Measurements from ENCODE around the gene APPL2. TPM values are rescaled to one million over a fixed set of nuclear protein-coding genes. Genes with fewer than 3 reads are reported as not detected.

Gene APPL2
- total RNA-seq, 1 donor from 2014 or later: 69.8 TPM

DNA sequence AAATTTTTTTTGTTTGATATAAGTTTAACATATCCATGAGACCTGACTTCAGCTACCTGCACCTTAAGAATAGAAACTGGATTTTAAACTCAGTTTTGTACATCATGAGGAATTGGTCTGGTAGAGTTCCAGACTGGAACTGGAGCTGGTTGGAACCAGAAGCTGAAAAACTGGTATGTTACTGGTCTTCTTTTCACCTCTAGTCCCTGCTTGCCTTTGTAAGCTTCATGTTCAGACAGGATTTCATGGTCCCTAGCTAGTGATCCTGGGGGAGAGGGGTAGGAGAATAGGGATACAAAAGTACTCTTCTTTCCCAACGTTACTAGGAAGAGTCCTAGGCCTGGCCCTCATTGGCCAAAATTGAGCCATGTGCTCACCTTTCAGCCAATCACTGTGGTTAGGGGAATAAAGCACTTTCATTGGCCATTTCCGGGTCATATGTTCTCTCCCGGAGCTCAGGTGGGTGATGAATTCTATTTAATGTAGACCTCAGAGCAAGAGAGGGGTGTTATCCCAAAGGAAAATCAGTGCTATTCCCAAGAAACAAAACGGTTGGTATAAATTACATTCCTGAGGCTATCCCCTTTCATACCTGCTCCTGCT is 36.9 kb upstream of the APPL2 start:
- H3K27me3 Mint-ChIP-seq (ENCODE audit: unreplicated experiment): no peaks in the 10 kb centered on the region
- no peak overlapping the region for H3K27ac Mint-ChIP-seq (ENCODE audit: unreplicated experiment)
- peaks cover 4% of the 10 kb centered on the region for H3K4me1 Mint-ChIP-seq (ENCODE audit: unreplicated experiment)
- H3K9me3 Mint-ChIP-seq (ENCODE audit: unreplicated experiment): no peaks in the 10 kb centered on the region
- H3K4me3 Mint-ChIP-seq (ENCODE audit: unreplicated experiment): no peak overlapping the region
- TF ChIP-seq, protein P1, sequence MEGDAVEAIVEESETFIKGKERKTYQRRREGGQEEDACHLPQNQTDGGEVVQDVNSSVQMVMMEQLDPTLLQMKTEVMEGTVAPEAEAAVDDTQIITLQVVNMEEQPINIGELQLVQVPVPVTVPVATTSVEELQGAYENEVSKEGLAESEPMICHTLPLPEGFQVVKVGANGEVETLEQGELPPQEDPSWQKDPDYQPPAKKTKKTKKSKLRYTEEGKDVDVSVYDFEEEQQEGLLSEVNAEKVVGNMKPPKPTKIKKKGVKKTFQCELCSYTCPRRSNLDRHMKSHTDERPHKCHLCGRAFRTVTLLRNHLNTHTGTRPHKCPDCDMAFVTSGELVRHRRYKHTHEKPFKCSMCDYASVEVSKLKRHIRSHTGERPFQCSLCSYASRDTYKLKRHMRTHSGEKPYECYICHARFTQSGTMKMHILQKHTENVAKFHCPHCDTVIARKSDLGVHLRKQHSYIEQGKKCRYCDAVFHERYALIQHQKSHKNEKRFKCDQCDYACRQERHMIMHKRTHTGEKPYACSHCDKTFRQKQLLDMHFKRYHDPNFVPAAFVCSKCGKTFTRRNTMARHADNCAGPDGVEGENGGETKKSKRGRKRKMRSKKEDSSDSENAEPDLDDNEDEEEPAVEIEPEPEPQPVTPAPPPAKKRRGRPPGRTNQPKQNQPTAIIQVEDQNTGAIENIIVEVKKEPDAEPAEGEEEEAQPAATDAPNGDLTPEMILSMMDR (IDR thresholded peaks at IDR 0.05): no peak
- no peak for DNase-seq (ENCODE audit: extremely low spot score, unreplicated experiment)
- H3K36me3 Mint-ChIP-seq (ENCODE audit: unreplicated experiment): no peaks in the 10 kb centered on the region

GRCh38 chr12:105272152-105272551 is 36.2 kb upstream of the APPL2 start:
- Mint-ChIP-seq H3K9me3 (ENCODE audit: unreplicated experiment) (no peaks in the 10 kb centered on the region), H3K36me3 (ENCODE audit: unreplicated experiment) (no peaks in the 10 kb centered on the region), H3K27ac (ENCODE audit: unreplicated experiment) (no peak overlapping the region), H3K27me3 (ENCODE audit: unreplicated experiment) (no peaks in the 10 kb centered on the region), H3K4me3 (ENCODE audit: unreplicated experiment) (no peak overlapping the region), H3K4me1 (ENCODE audit: unreplicated experiment) (peaks cover 4% of the 10 kb centered on the region)
- DNase-seq (ENCODE audit: extremely low spot score, unreplicated experiment): no peak
- TF ChIP-seq, protein P1 (IDR thresholded peaks at IDR 0.05): no peak

DNA sequence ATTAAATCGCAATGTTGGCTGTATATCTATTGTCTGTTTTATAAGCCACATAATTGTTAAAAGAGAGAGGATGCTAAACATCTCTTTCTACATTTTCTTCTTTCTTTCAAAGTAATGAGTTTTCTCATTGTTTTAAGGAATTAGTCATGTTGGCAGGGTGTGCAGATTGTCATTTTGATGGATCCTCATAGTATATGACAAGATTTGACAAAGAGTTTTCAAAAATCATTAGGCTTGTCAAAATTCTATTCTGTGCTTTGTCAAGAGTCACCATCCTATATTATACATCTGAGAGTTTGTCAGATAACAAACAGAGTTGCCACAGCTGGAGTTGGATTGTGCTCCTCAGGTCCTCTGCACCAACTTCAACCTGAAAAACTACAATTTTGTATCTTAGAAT is 35.4 kb upstream of the APPL2 start:
- Mint-ChIP-seq H3K27ac (ENCODE audit: unreplicated experiment) (no peak overlapping the region), H3K27me3 (ENCODE audit: unreplicated experiment) (no peaks in the 10 kb centered on the region), H3K36me3 (ENCODE audit: unreplicated experiment) (no peaks in the 10 kb centered on the region), H3K4me3 (ENCODE audit: unreplicated experiment) (no peak overlapping the region), H3K4me1 (ENCODE audit: unreplicated experiment) (peaks cover 4% of the 10 kb centered on the region), H3K9me3 (ENCODE audit: unreplicated experiment) (no peaks in the 10 kb centered on the region)
- DNase-seq (ENCODE audit: extremely low spot score, unreplicated experiment): no peak
- TF ChIP-seq, protein P1 (IDR thresholded peaks at IDR 0.05): no peak

DNA sequence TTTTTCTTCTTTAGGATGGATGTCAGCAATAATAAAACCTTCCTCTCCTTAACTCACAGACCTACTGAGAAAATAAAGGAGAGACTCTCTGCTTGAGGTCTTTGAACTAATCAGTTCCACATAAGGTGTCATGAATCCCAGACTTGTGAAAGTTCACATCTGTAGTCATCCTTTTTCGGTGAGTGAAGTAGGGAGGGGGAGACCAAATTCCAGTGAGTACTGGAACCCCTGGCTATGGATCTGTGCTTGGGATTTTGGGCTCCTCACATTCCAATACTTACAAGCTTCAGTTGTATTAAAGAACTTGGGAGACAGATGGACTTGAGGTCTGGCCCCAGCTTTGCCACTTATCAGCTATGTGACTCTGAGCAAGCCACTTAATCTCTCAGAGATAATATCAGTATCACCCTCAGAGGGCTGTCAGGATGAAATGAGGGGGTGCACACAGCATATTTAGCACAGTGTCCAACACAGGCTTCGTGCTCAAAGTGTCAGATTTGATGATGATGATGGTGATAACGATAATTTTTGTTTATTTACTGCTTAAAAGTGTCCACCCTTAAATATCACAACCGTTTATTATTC is 34.8 kb upstream of the APPL2 start:
- no peaks in the 10 kb centered on the region for H3K36me3 Mint-ChIP-seq (ENCODE audit: unreplicated experiment)
- TF ChIP-seq, protein P1 (IDR thresholded peaks at IDR 0.05): no peak
- H3K4me1 Mint-ChIP-seq (ENCODE audit: unreplicated experiment): peaks cover 4% of the 10 kb centered on the region
- H3K9me3 Mint-ChIP-seq (ENCODE audit: unreplicated experiment): no peaks in the 10 kb centered on the region
- H3K4me3 Mint-ChIP-seq (ENCODE audit: unreplicated experiment): no peak overlapping the region
- no peaks in the 10 kb centered on the region for H3K27me3 Mint-ChIP-seq (ENCODE audit: unreplicated experiment)
- H3K27ac Mint-ChIP-seq (ENCODE audit: unreplicated experiment): no peak overlapping the region
- DNase-seq (ENCODE audit: extremely low spot score, unreplicated experiment): no peak

DNA sequence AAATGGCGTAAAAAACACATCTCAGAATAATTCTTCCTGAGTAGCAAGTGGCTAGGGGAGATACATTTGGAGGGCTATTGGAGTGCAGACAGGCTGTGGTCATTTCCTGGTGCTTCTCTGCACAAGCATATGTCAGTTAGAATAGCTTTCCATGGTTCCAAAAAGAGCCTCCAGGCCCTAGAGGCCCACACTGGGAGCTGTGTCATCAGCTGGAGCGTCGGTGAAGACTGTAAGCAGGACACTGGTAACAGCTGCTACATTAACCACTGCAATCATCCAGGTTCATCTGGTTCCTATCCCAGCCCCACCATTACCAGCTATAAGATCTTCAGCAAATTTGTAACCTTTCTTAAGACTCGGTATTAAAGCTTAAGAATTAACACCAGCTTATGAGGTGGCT is 31.7 kb upstream of the APPL2 start:
- no peak for DNase-seq (ENCODE audit: extremely low spot score, unreplicated experiment)
- Mint-ChIP-seq H3K9me3 (ENCODE audit: unreplicated experiment) (no peaks in the 10 kb centered on the region), H3K36me3 (ENCODE audit: unreplicated experiment) (no peaks in the 10 kb centered on the region), H3K4me3 (ENCODE audit: unreplicated experiment) (no peak overlapping the region), H3K4me1 (ENCODE audit: unreplicated experiment) (peaks cover 4% of the 10 kb centered on the region), H3K27ac (ENCODE audit: unreplicated experiment) (no peak overlapping the region), H3K27me3 (ENCODE audit: unreplicated experiment) (no peaks in the 10 kb centered on the region)
- TF ChIP-seq, protein P1 (IDR thresholded peaks at IDR 0.05): no peak
